ENCODE results near the gene FAM163A.
"Not testable (repeated sequence)": the region's sequence is repeated elsewhere in the genome, so short reads cannot be mapped to it uniquely, and the experiment has no call there.

FAM163A gene

DNA sequence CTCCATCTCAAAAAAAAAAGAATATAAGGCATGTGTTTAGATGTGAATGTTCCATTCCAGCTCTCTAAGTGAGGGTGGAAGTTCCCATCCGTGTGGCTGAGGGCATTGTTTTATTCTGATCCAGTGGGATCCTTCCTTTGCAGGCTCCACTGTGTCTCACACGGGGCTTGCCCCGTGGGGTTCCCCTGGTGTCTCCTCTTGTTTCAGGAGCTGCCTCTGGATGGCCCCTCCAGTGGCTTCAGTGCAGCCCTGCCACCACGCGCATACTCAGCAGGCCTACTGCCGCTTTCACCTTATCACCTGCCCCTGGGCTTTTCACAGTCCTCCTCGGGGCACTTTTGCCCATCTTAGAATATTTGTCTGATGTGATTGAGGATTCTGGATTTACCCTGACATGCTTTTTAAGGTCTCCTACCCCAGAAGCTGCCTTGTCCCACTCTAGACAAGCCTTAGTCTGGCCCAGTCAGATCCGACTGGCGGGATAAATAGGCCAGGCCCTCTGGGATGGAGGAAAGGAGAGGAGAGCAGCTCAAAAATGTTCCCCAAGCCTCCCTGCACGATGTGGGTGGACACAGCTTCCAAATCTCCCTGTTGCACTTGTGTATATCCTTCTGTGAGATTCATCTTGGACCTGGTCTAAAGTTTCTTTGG lies 55.2 kb downstream of the FAM163A start:
- no peak for DNase-seq

DNA sequence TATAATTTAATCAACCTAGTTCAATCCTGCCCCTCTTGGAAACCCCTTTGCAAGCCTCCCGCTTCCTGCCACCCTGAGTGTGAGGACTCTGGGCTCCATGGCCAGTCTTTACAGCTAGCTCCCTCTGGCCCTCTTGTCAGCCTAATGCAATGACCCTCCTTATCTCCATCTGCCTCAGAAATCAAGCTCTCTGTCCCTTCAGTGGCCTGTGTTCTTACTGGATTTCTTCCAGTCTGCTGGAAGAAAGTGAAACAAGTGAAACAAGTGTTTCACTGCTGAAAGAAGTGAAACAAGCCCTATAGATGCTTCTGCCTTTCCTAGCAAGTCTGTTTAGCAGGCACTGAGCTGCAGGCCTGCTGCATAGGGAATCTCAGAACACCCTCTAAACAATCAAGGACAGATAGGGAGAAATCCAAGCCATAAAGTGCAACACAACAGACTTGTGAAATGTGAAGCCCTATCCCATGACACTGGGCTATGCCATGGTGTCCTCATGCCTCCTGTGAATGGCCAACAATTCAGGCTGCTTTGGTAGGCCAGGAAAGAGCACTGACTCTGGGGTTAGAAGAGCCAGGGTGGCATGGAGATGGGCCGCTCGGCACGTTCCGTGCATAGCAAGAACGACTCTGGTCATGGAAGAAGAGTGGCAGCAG lies 55.9 kb downstream of the FAM163A start:
- no peak for DNase-seq

DNA sequence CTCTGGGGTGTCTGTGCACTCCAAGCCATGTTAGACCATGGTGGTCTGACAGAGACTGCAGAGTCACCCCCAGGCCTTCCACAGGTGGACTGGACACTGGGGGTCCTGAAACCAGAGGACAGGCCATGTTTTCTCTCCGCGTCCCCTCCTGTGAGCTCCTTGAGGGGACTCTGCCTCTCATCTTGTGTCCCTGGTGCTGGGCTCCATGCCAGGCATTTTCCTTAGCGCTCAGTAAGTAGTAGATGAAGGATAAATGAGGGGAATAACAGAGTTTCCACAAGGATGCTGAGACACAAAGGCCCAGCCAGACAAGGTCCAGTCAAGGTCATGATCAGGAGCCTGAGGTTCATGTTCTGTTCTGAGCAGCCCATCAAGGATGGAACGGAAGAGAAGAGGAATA lies 57.4 kb downstream of the FAM163A start:
- DNase-seq = no peak

GRCh38 chr1:179803104-179803503 lies 60.0 kb downstream of the FAM163A start:
- DNase-seq = no peak

- DNase-seq = no peak
Observed at GRCh38 chr1:179803918-179804317, 60.8 kb downstream of the FAM163A start.

DNA sequence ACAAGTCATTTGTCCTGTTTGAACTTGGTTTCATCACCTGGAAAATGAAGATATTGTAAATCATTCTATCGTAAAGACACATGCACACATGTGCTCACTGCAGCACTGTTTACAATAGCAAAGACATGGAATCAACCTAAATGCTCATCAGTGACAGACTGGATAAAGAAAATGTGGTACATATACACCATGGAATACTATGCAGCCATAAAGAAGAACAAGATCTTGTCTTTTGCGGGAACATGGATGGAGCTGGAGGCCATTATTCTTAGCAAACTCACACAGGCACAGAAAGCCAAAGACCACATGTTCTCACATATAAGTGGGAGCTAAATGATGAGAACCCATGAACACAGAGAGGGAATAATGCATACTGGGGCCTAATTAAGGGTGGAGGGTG lies 61.3 kb downstream of the FAM163A start:
- not testable (repeated sequence) for DNase-seq

GRCh38 chr1:179805291-179806195 lies 62.5 kb downstream of the FAM163A start:
- DNase-seq = no peak

- DNase-seq = no peak
Observed at GRCh38 chr1:179806333-179806732, 63.2 kb downstream of the FAM163A start.

DNA sequence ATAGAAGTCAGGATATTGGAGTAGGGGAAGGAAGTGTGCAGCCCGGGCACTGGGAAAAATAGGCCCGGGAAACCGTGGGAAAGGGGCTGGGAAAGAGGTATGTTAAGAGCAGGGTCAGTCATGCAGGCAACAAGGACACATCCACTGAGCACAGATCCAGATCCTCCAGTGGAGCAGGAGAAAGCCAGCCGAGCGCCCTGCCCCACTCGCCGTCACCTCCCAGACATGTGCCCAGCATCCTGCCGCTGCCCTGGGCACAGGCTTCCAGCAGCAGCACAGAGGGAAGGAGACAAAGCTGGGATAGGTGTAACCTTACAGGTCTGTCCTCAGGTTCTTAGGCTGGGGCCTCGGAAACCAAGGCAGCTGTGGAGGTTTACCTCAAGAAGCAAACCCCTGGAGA lies 64.2 kb downstream of the FAM163A start:
- no peak for DNase-seq

- no peak for DNase-seq
Observed at GRCh38 chr1:179807691-179808485, 64.8 kb downstream of the FAM163A start.

- no peak for DNase-seq
Observed at GRCh38 chr1:179808503-179808902, 65.4 kb downstream of the FAM163A start.

GRCh38 chr1:179809506-179810366 lies 66.6 kb downstream of the FAM163A start:
- no peak for DNase-seq

- no peak for DNase-seq
Observed at GRCh38 chr1:179810367-179810715, 67.2 kb downstream of the FAM163A start.

- no peak for DNase-seq
Observed at GRCh38 chr1:179812501-179813292, 69.6 kb downstream of the FAM163A start.

DNA sequence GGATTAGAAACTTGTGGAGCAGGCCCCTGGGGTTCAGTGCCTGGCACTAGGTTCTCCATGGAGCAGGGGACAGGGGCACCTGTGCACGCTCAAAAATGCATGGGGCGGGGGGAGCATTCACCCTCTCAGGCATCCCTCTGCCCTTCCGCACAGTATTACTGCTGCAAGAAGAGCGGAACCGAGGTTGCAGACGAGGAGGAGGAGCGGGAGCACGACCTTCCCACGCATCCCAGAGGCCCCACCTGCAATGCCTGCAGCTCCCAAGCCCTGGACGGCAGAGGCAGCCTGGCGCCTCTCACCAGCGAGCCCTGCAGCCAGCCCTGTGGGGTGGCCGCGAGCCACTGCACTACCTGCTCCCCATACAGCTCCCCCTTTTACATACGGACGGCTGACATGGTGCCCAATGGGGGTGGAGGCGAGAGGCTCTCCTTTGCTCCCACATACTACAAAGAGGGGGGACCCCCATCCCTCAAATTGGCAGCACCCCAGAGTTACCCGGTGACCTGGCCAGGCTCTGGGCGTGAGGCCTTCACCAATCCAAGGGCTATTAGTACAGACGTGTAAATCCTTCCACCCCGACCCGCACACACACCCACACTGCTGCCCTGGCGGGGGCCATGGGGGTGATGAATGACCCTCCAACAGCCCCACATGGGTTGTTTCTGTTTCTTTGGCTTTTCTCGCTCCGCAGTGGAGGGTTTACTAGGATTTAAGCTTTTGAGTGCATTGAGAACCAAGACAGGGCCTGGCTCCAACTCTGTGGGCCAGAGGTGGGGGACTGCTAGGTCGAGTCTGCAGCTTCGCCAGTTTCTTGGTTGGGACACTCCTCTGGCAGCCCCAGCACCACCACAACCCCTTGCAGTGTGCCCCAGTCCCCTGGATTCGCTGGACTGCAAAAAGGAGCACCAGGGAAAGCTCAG lies 70.8 kb downstream of the FAM163A start:
- DNase-seq = no peak

GRCh38 chr1:179814546-179814838 lies 71.4 kb downstream of the FAM163A start:
- no peak for DNase-seq

DNA sequence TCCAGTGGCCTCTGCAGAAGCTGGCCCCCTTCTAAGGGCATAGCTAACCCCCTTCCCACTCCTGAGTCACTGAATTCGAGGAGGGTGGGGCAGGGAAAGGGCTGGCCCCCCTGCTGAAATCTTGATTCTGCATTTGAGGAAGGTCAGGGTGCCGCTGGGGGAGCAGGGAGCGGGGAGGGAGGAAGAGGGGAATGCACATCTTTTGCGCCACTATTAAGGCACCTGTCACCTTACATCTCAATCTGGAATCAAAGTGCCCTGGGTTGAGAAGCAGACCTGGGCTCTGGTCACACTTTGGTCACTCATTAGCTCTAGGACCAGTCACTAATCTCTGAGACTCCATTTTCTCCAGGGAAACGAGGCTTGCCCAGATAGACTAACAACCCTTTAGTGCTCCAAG lies 72.5 kb downstream of the FAM163A start:
- no peak for DNase-seq

- no peak for DNase-seq
Observed at GRCh38 chr1:179816196-179816960, 73.3 kb downstream of the FAM163A start.

DNA sequence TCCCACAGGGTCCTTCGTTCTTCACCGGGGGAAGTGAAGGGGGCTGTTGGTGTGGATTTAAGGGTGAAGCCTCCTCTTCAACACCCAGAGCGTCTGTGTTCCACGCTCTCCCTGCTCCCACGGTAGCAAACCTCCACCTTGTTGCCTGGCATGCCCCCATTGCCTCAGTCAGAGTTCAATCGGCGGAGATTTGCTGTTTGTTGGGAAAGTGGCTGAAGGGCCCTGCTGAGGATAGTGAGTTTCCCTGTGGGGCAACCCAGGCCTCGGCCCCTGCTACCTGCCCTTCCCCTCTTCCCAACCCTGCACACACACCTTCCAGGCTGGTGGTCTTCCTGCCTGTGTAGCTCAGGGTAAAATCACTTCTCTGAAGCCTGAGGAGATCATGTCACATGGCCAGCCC lies 74.0 kb downstream of the FAM163A start:
- no peak for DNase-seq

- DNase-seq = no peak
Observed at GRCh38 chr1:179817789-179818188, 74.7 kb downstream of the FAM163A start.

All from GF-D8 (cell line).